Measurements from ENCODE around the gene CCL14.
"Not testable (repeated sequence)": the region's sequence is repeated elsewhere in the genome, so short reads cannot be mapped to it uniquely, and the experiment has no call there.

GRCh38 chr17:35995346-35995745 is 8.8 kb upstream of the CCL14 start:
- TF ChIP-seq, protein P1, sequence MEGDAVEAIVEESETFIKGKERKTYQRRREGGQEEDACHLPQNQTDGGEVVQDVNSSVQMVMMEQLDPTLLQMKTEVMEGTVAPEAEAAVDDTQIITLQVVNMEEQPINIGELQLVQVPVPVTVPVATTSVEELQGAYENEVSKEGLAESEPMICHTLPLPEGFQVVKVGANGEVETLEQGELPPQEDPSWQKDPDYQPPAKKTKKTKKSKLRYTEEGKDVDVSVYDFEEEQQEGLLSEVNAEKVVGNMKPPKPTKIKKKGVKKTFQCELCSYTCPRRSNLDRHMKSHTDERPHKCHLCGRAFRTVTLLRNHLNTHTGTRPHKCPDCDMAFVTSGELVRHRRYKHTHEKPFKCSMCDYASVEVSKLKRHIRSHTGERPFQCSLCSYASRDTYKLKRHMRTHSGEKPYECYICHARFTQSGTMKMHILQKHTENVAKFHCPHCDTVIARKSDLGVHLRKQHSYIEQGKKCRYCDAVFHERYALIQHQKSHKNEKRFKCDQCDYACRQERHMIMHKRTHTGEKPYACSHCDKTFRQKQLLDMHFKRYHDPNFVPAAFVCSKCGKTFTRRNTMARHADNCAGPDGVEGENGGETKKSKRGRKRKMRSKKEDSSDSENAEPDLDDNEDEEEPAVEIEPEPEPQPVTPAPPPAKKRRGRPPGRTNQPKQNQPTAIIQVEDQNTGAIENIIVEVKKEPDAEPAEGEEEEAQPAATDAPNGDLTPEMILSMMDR (IDR thresholded peaks at IDR 0.05): not testable (repeated sequence)
- not testable (repeated sequence) for TF ChIP-seq POLR2A (IDR thresholded peaks at IDR 0.05)
